HL-60 (cell line): ENCODE data around the gene FARP2.

Experiments used
- DNase-seq, 2 experiments: peaks; one replicate each; pipeline ENCODE4 v3.0.0-alpha.2; 2010 to 2020; ENCODE audit warnings: low read depth in 1 of 2, low spot score in 1 of 2
- H3K27ac ChIP-seq: fragments of 250-450 bp; sonication (Bioruptor Pico); replicated peaks from 2 replicates; pipeline ENCODE4 v1.5.1; 2020; ENCODE audit warnings: mild to moderate bottlenecking, moderate library complexity
- H3K27me3 ChIP-seq: fragments of 250-450 bp; sonication (Bioruptor Pico); 2 replicates; pipeline ENCODE4 v1.5.1; 2021; ENCODE audit warnings: mild to moderate bottlenecking, moderate library complexity; ENCODE audit not compliant: insufficient read depth, poor library complexity, severe bottlenecking
- H3K4me3 ChIP-seq: replicated peaks from 2 replicates; pipeline ENCODE4 v1.5.1; 2011; ENCODE audit warnings: mild to moderate bottlenecking, control low read depth, low read length; ENCODE audit not compliant: insufficient read depth
- CTCF ChIP-seq: IDR thresholded peaks from one replicate; pipeline ENCODE4 v1.5.1; 2011; ENCODE audit warnings: low read length, control low read depth, inconsistent platforms; ENCODE audit not compliant: insufficient read depth
- GABPA ChIP-seq: IDR thresholded peaks from 2 replicates; pipeline ENCODE4 v1.6.1; 2012; ENCODE audit warnings: low read depth
- POLR2AphosphoS5 ChIP-seq: IDR thresholded peaks from 2 replicates; pipeline ENCODE4 v1.6.1; 2012; ENCODE audit warnings: low read depth
- REST ChIP-seq: IDR thresholded peaks from 2 replicates; pipeline ENCODE4 v1.6.1; 2012; ENCODE audit warnings: low read depth; ENCODE audit not compliant: insufficient replicate concordance
- SPI1 ChIP-seq: IDR thresholded peaks from 2 replicates; pipeline ENCODE4 v1.6.1; 2012; ENCODE audit warnings: low read depth, mild to moderate bottlenecking, borderline replicate concordance

The FARP2 gene

GRCh38 chr2:241539616-241540374 lies 183.7 kb downstream of the FARP2 start:
- DNase-seq, result no peak
- TF ChIP-seq GABPA (no peak), SPI1 (no peak), CTCF (no peak), REST (no peak), POLR2AphosphoS5 (no peak)
- Histone ChIP-seq H3K27me3 (peaks cover 24% of the 10 kb centered on the region), H3K4me3 (no peak overlapping the region), H3K27ac (no peak overlapping the region)

GRCh38 chr2:241540401-241540770 lies 184.3 kb downstream of the FARP2 start:
- Histone ChIP-seq H3K27ac (no peak overlapping the region), H3K4me3 (no peak overlapping the region), H3K27me3 (peaks cover 27% of the 10 kb centered on the region)
- DNase-seq, result no peak
- TF ChIP-seq CTCF (no peak), REST (no peak), SPI1 (no peak), GABPA (no peak), POLR2AphosphoS5 (no peak)

GRCh38 chr2:241540771-241541561 lies 184.9 kb downstream of the FARP2 start:
- DNase-seq, result no peak
- TF ChIP-seq REST (no peak), GABPA (no peak), CTCF (no peak), POLR2AphosphoS5 (no peak), SPI1 (no peak)
- Histone ChIP-seq H3K27me3 (peaks cover 26% of the 10 kb centered on the region), H3K4me3 (no peak overlapping the region), H3K27ac (no peak overlapping the region)
